Upper lobe of left lung (tissue), 4 donors: ENCODE data around the gene CREBRF.

Source experiments
- POLR2AphosphoS5 ChIP-seq, 2 donors: sonication (generic); formaldehyde crosslinking; IDR thresholded peaks; one replicate each; pipeline ENCODE4 v1.5.1; 2017; ENCODE audit warnings: antibody characterized with exemption in 2 of 2
- TF ChIP-seq, protein P1 (sequence below), 6 experiments: fragments of 450-650 bp in 4 of 6; fragments of 200-600 bp in 2 of 6; sonication (generic) in 2 of 6; IDR thresholded peaks; one replicate each; pipeline ENCODE4 v1.5.1; 2016 to 2019; ENCODE audit warnings: antibody characterized with exemption in 6 of 6

GRCh38 chr5:173093606-173094005 is 37.5 kb downstream of the CREBRF start:
- TF ChIP-seq, protein P1, sequence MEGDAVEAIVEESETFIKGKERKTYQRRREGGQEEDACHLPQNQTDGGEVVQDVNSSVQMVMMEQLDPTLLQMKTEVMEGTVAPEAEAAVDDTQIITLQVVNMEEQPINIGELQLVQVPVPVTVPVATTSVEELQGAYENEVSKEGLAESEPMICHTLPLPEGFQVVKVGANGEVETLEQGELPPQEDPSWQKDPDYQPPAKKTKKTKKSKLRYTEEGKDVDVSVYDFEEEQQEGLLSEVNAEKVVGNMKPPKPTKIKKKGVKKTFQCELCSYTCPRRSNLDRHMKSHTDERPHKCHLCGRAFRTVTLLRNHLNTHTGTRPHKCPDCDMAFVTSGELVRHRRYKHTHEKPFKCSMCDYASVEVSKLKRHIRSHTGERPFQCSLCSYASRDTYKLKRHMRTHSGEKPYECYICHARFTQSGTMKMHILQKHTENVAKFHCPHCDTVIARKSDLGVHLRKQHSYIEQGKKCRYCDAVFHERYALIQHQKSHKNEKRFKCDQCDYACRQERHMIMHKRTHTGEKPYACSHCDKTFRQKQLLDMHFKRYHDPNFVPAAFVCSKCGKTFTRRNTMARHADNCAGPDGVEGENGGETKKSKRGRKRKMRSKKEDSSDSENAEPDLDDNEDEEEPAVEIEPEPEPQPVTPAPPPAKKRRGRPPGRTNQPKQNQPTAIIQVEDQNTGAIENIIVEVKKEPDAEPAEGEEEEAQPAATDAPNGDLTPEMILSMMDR (IDR thresholded peaks at IDR 0.05): no peak
- TF ChIP-seq POLR2AphosphoS5 (IDR thresholded peaks at IDR 0.05): no peak
